ENCODE measurements around the gene PTPN1.
"Not testable (repeated sequence)": the region's sequence is repeated elsewhere in the genome, so short reads cannot be mapped to it uniquely, and the experiment has no call there.

Gene PTPN1

GRCh38 chr20:50532221-50532620, 22.0 kb downstream of the PTPN1 start:
- DNase-seq (ENCODE audit: low spot score) = no peak

GRCh38 chr20:50533061-50533460, 22.9 kb downstream of the PTPN1 start:
- no peak for DNase-seq (ENCODE audit: low spot score)

GRCh38 chr20:50533464-50533863, 23.3 kb downstream of the PTPN1 start:
- no peak for DNase-seq (ENCODE audit: low spot score)

- no peak for DNase-seq (ENCODE audit: low spot score)
These were observed 24.4 kb downstream of the PTPN1 start for GRCh38 chr20:50534567-50534966.

GRCh38 chr20:50535162-50535561, 25.0 kb downstream of the PTPN1 start:
- DNase-seq (ENCODE audit: low spot score) = no peak

GRCh38 chr20:50536333-50536732, 26.1 kb downstream of the PTPN1 start:
- no peak for DNase-seq (ENCODE audit: low spot score)

- no peak for DNase-seq (ENCODE audit: low spot score)
These were observed 27.5 kb downstream of the PTPN1 start for GRCh38 chr20:50537546-50538201.

- DNase-seq (ENCODE audit: low spot score) = no peak
These were observed 28.1 kb downstream of the PTPN1 start for GRCh38 chr20:50538276-50538675.

GRCh38 chr20:50539798-50540197, 29.6 kb downstream of the PTPN1 start:
- DNase-seq (ENCODE audit: low spot score) = not testable (repeated sequence)

- peak; percentile 95 for DNase-seq (ENCODE audit: low spot score)
These were observed 30.7 kb downstream of the PTPN1 start for GRCh38 chr20:50540620-50541605.

GRCh38 chr20:50541606-50542041, 31.4 kb downstream of the PTPN1 start:
- DNase-seq (ENCODE audit: low spot score) = peak; percentile 64

- no peak for DNase-seq (ENCODE audit: low spot score)
These were observed 33.1 kb downstream of the PTPN1 start for GRCh38 chr20:50543326-50543725.

GRCh38 chr20:50545126-50545525, 34.9 kb downstream of the PTPN1 start:
- no peak for DNase-seq (ENCODE audit: low spot score)

GRCh38 chr20:50546729-50547314, 36.6 kb downstream of the PTPN1 start:
- DNase-seq (ENCODE audit: low spot score) = no peak

- no peak for DNase-seq (ENCODE audit: low spot score)
These were observed 37.8 kb downstream of the PTPN1 start for GRCh38 chr20:50547964-50548363.

GRCh38 chr20:50548396-50548795, 38.2 kb downstream of the PTPN1 start:
- DNase-seq (ENCODE audit: low spot score) = no peak

- DNase-seq (ENCODE audit: low spot score) = no peak
These were observed 40.3 kb downstream of the PTPN1 start for GRCh38 chr20:50550531-50550930.

GRCh38 chr20:50551288-50551687, 41.1 kb downstream of the PTPN1 start:
- no peak for DNase-seq (ENCODE audit: low spot score)

- DNase-seq (ENCODE audit: low spot score) = no peak
These were observed 42.8 kb downstream of the PTPN1 start for GRCh38 chr20:50552979-50553378.

GRCh38 chr20:50554694-50555579, 44.8 kb downstream of the PTPN1 start:
- no peak for DNase-seq (ENCODE audit: low spot score)

GRCh38 chr20:50555662-50556061, 45.5 kb downstream of the PTPN1 start:
- DNase-seq (ENCODE audit: low spot score) = no peak
